ENCODE data around the gene WFDC1. TPM values are rescaled to one million over a fixed set of nuclear protein-coding genes. Genes with fewer than 3 reads are reported as not detected.
A peak's percentile ranks its signal among the peaks of the same experiment; 100 is the strongest.

WFDC1 gene
- total RNA-seq, 1 donor from 2014 or later, result not detected

DNA sequence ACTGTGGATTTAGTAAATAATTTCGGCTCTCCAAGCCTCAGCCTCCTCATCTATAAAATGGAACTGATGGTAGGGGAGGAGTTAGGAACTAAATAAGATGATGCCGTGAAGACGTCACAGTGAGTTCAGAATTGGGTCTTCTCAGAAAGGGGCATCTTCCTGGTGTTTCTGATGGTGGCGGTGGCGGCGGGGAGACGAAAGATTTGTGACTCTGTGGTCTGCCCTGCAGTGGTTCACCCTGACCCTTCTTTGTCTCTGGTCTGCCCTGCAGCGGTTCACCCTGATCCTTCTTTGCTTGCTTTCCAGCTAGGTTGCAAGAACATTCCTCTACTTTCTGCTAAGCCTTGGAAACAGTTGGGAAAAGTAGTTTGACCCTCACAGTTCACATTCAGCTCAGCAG, 34.3 kb downstream of the WFDC1 start:
- H3K9ac ChIP-seq, result no peak overlapping the region
- no peaks in the 10 kb centered on the region for H3K27me3 ChIP-seq
- Mint-ChIP-seq H3K4me3 (no peak overlapping the region), H3K36me3 (no peaks in the 10 kb centered on the region), H3K27me3 (ENCODE audit: insufficient read depth, low read depth) (peaks cover 7% of the 10 kb centered on the region), H3K9me3 (no peaks in the 10 kb centered on the region), H3K27ac (no peak overlapping the region), H3K4me1 (peaks cover 4% of the 10 kb centered on the region)
- TF ChIP-seq, protein P1, sequence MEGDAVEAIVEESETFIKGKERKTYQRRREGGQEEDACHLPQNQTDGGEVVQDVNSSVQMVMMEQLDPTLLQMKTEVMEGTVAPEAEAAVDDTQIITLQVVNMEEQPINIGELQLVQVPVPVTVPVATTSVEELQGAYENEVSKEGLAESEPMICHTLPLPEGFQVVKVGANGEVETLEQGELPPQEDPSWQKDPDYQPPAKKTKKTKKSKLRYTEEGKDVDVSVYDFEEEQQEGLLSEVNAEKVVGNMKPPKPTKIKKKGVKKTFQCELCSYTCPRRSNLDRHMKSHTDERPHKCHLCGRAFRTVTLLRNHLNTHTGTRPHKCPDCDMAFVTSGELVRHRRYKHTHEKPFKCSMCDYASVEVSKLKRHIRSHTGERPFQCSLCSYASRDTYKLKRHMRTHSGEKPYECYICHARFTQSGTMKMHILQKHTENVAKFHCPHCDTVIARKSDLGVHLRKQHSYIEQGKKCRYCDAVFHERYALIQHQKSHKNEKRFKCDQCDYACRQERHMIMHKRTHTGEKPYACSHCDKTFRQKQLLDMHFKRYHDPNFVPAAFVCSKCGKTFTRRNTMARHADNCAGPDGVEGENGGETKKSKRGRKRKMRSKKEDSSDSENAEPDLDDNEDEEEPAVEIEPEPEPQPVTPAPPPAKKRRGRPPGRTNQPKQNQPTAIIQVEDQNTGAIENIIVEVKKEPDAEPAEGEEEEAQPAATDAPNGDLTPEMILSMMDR (IDR thresholded peaks at IDR 0.05), result no peak
- TF ChIP-seq EZH2phosphoT487 (IDR thresholded peaks at IDR 0.05) (no peak), EZH2 (IDR thresholded peaks at IDR 0.05) (no peak)
- DNase-seq (ENCODE audit: low spot score), result no peak
- H3K9me3 ChIP-seq (ENCODE audit: low read depth), result no peaks in the 10 kb centered on the region
- H3K79me2 ChIP-seq (ENCODE audit: low read depth), result no peaks in the 10 kb centered on the region
- H3K4me1 ChIP-seq, result no peaks in the 10 kb centered on the region
- no peak overlapping the region for H3K4me2 ChIP-seq
- H3K27ac ChIP-seq, result no peak overlapping the region
- no peaks in the 10 kb centered on the region for H3F3A ChIP-seq (ENCODE audit: low read depth)
- H2AFZ ChIP-seq (replicated peaks), result no peak overlapping the region
- no peak overlapping the region for H3K4me3 ChIP-seq
- H4K20me1 ChIP-seq (ENCODE audit: low read depth), result no peaks in the 10 kb centered on the region
- no peaks in the 10 kb centered on the region for H3K36me3 ChIP-seq

DNA sequence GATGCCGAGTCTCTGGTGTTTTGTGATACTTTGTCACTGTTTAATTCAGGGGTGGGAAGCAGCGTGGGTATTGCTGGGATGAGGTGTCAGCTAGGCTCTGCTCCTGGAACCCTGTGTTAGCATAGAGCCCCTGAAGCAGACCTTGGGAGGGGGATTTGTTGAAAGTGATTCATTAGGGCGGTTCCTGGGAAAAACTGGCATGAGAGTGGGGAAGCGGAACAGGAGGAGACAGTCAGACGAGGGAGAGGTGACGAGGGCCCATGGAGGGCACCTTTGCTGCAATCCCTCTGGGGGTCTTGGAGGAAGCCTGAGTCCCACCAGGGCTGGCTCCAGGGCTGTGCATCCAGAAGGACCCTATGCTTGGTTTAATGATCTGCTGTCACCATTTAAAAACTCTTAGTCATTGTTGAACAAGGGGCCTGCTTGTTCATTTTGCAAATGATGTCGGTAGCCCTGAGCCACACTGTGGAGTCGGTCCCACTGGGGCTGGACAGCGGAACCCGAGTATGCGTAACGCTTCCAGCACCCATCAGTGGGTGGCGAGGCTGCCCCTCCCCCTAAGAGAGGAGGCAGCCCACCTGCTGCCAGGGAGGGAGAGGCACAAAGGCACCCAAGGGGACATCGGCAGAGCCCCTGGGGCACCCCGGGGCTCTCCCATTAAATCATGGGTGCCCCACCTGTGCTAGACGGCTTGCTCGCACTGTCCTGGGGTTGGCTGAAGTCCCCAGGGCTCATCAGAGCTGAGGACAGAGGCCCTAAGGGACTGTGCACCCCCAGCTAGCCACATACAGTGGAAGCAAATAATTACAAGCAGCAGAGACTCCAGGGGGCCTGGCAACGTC, 35.4 kb downstream of the WFDC1 start:
- H3K9me3 Mint-ChIP-seq, result no peaks in the 10 kb centered on the region
- no peaks in the 10 kb centered on the region for H3K36me3 Mint-ChIP-seq
- no peak for DNase-seq (ENCODE audit: low spot score)
- no peaks in the 10 kb centered on the region for H3K9me3 ChIP-seq (ENCODE audit: low read depth)
- no peaks in the 10 kb centered on the region for H4K20me1 ChIP-seq (ENCODE audit: low read depth)
- H3K27ac Mint-ChIP-seq, result peak overlapping the region; percentile 85
- no peaks in the 10 kb centered on the region for H3K27me3 ChIP-seq
- no peak overlapping the region for H3K4me2 ChIP-seq
- no peak overlapping the region for H3K9ac ChIP-seq
- peaks cover 7% of the 10 kb centered on the region for H3K27me3 Mint-ChIP-seq (ENCODE audit: insufficient read depth, low read depth)
- no peaks in the 10 kb centered on the region for H3F3A ChIP-seq (ENCODE audit: low read depth)
- no peak overlapping the region for H3K27ac ChIP-seq
- no peaks in the 10 kb centered on the region for H3K4me1 ChIP-seq
- TF ChIP-seq EZH2phosphoT487 (IDR thresholded peaks at IDR 0.05) (no peak), EZH2 (IDR thresholded peaks at IDR 0.05) (no peak)
- TF ChIP-seq, protein P1 (IDR thresholded peaks at IDR 0.05), result no peak
- peaks cover 4% of the 10 kb centered on the region for H3K4me1 Mint-ChIP-seq
- H3K36me3 ChIP-seq, result no peaks in the 10 kb centered on the region
- H3K4me3 ChIP-seq, result no peak overlapping the region
- H3K79me2 ChIP-seq (ENCODE audit: low read depth), result no peaks in the 10 kb centered on the region
- no peak overlapping the region for H2AFZ ChIP-seq (replicated peaks)
- H3K4me3 Mint-ChIP-seq, result peak overlapping the region; percentile 11

DNA sequence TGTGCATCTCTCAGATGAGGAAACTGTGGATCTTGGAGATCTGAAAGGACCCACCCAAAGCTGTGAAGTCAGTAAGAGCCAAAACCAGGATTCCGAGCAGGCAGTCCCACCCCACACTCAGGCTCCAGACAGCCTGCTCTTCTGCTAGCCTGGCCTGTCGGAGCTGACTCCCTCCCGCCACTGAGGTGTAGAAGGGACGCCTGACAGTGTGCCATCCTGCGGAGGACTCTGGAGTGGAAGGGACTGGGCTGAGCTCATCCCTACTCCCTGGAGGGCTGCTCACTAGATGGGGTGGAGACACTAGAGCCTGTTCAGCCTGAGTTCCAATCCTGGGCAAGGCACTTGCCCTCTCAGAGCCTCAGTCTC, 36.0 kb downstream of the WFDC1 start:
- DNase-seq (ENCODE audit: low spot score), result no peak
- Mint-ChIP-seq H3K4me1 (peaks cover 4% of the 10 kb centered on the region), H3K36me3 (no peaks in the 10 kb centered on the region), H3K27me3 (ENCODE audit: insufficient read depth, low read depth) (peaks cover 7% of the 10 kb centered on the region), H3K9me3 (peaks cover 5% of the 10 kb centered on the region), H3K4me3 (no peak overlapping the region), H3K27ac (no peak overlapping the region)
- Histone ChIP-seq H3K4me2 (no peak overlapping the region), H3K27ac (no peak overlapping the region), H3K4me3 (no peak overlapping the region), H3K9me3 (ENCODE audit: low read depth) (no peaks in the 10 kb centered on the region), H3K79me2 (ENCODE audit: low read depth) (no peaks in the 10 kb centered on the region), H4K20me1 (ENCODE audit: low read depth) (no peaks in the 10 kb centered on the region), H3F3A (ENCODE audit: low read depth) (no peaks in the 10 kb centered on the region), H3K9ac (no peak overlapping the region), H3K27me3 (no peaks in the 10 kb centered on the region), H2AFZ (replicated peaks) (no peak overlapping the region), H3K36me3 (no peaks in the 10 kb centered on the region), H3K4me1 (no peaks in the 10 kb centered on the region)
- TF ChIP-seq EZH2phosphoT487 (IDR thresholded peaks at IDR 0.05), result no peak
- TF ChIP-seq, protein P1 (IDR thresholded peaks at IDR 0.05), result no peak
- no peak for TF ChIP-seq EZH2 (IDR thresholded peaks at IDR 0.05)

Measured in neural progenitor cell (in vitro differentiated cells).